ENCODE measurements around the gene KCTD4.

DNA sequence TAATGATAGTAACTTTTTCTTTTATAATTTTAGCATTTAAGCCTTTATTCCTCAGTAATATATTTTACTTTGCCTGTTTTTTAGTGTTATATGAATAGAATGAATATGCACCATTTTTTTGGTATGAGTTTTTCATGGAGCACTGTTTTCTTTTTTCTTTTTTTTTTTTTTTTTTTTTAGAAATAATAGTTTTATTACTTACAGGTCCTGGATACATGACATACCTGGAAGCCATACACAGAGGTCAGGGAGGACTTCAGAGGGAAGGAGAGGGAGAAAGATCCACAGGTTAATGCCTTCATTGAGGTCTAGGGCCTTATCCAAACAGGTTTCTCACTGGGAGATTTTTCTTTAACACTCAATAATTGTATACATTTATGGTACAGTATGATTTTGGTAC is 26.4 kb downstream of the KCTD4 start:
- TF ChIP-seq, protein P1, sequence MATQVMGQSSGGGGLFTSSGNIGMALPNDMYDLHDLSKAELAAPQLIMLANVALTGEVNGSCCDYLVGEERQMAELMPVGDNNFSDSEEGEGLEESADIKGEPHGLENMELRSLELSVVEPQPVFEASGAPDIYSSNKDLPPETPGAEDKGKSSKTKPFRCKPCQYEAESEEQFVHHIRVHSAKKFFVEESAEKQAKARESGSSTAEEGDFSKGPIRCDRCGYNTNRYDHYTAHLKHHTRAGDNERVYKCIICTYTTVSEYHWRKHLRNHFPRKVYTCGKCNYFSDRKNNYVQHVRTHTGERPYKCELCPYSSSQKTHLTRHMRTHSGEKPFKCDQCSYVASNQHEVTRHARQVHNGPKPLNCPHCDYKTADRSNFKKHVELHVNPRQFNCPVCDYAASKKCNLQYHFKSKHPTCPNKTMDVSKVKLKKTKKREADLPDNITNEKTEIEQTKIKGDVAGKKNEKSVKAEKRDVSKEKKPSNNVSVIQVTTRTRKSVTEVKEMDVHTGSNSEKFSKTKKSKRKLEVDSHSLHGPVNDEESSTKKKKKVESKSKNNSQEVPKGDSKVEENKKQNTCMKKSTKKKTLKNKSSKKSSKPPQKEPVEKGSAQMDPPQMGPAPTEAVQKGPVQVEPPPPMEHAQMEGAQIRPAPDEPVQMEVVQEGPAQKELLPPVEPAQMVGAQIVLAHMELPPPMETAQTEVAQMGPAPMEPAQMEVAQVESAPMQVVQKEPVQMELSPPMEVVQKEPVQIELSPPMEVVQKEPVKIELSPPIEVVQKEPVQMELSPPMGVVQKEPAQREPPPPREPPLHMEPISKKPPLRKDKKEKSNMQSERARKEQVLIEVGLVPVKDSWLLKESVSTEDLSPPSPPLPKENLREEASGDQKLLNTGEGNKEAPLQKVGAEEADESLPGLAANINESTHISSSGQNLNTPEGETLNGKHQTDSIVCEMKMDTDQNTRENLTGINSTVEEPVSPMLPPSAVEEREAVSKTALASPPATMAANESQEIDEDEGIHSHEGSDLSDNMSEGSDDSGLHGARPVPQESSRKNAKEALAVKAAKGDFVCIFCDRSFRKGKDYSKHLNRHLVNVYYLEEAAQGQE (IDR thresholded peaks at IDR 0.05; ENCODE audit: insufficient read depth in 1 of 2, low read depth in 2 of 2, low read length in 2 of 2), result no peak
- no peak for TF ChIP-seq POLR2AphosphoS5 (IDR thresholded peaks at IDR 0.05; ENCODE audit: low read depth, low read length)
